ENCODE results near the gene RUNX2. TPM values are rescaled to one million over a fixed set of nuclear protein-coding genes. Genes with fewer than 3 reads are reported as not detected.

RUNX2 gene
- total and polyA plus RNA-seq, 3 experiments from 2014 or later: 16.1 to 25.8 (median 25.3) TPM

DNA sequence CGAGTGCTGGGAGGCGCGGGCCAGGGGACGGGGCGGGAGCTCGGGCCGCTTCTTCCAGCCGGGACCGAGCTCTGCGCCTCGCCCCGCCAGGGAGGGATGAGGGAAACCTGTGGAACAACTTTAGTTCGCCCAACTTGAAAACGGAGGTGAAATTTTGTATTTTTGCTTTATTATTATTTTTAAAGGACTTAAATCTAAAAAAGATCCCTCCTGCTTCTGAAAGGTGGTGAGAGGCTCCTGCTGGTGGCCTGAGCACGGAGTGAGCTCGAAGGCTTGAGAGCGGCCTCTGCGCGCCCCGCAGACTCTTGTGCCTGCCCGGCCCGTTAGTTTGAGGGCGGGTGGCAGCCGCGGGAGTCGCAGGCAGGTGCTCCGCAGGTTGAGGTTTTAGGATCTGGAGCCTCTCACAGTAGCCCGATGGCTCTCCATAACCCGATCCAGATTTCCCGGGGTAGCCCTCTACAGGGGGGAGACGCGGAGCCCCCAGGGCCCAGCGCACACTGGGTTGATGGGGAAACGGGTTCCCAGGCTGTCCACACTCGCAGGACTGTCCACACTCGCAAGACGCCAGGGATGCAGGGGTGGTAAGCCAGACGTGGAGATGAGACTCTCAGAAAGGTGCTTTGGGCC, 95.8 kb downstream of the RUNX2 start:
- ChIA-PET POLR2A (no interaction called here), CTCF (no interaction called here)
- Histone ChIP-seq H3K4me1 (ENCODE audit: insufficient read depth, low read length) (peaks cover 24% of the 10 kb centered on the region), H3K27ac (ENCODE audit: low read depth, low read length) (no peak overlapping the region), H3K4me3 (ENCODE audit: low read length) (peak overlapping the region; percentile 81), H3K36me3 (ENCODE audit: insufficient read depth, low read length) (no peaks in the 10 kb centered on the region), H3K9me3 (ENCODE audit: low read length) (no peaks in the 10 kb centered on the region), H3K27me3 (ENCODE audit: insufficient read depth, low read length, poor library complexity, severe bottlenecking) (peaks cover 7% of the 10 kb centered on the region)
- H3K4me3 Mint-ChIP-seq: peak overlapping the region; percentile 91 to 100 (median 98)
- H3K27me3 Mint-ChIP-seq: peaks cover 17 to 22% of the 10 kb centered on the region in 2 donors
- H3K36me3 Mint-ChIP-seq: peaks cover 0 to 10% (median 0%) of the 10 kb centered on the region in 3 donors
- DNase-seq: no peak
- H3K27ac Mint-ChIP-seq: peak overlapping the region; percentile 27 to 98 (median 80)
- peaks cover 52 to 68% (median 62%) of the 10 kb centered on the region in 3 donors for H3K4me1 Mint-ChIP-seq
- no peaks in the 10 kb centered on the region for H3K9me3 Mint-ChIP-seq

GRCh38 chr6:45424451-45424861, 96.3 kb downstream of the RUNX2 start:
- Mint-ChIP-seq H3K36me3 (peaks cover 0 to 10% (median 0%) of the 10 kb centered on the region in 3 donors), H3K27me3 (peaks cover 13 to 20% of the 10 kb centered on the region in 2 donors), H3K4me1 (peaks cover 54 to 68% (median 63%) of the 10 kb centered on the region in 3 donors), H3K4me3 (peak overlapping the region; percentile 91 to 100 (median 98)), H3K9me3 (no peaks in the 10 kb centered on the region), H3K27ac (peak overlapping the region; percentile 27 to 98 (median 86))
- no peak overlapping the region for H3K27ac ChIP-seq (ENCODE audit: low read depth, low read length)
- peaks cover 19% of the 10 kb centered on the region for H3K4me1 ChIP-seq (ENCODE audit: insufficient read depth, low read length)
- H3K27me3 ChIP-seq (ENCODE audit: insufficient read depth, low read length, poor library complexity, severe bottlenecking): peaks cover 7% of the 10 kb centered on the region
- ChIA-PET POLR2A (no interaction called here), CTCF (no interaction called here)
- no peak for DNase-seq
- H3K9me3 ChIP-seq (ENCODE audit: low read length): no peaks in the 10 kb centered on the region
- H3K36me3 ChIP-seq (ENCODE audit: insufficient read depth, low read length): no peaks in the 10 kb centered on the region
- peak overlapping the region; percentile 26 for H3K4me3 ChIP-seq (ENCODE audit: low read length)

GRCh38 chr6:45426251-45426650, 98.1 kb downstream of the RUNX2 start:
- Histone ChIP-seq H3K4me3 (ENCODE audit: low read length) (no peak overlapping the region), H3K27me3 (ENCODE audit: insufficient read depth, low read length, poor library complexity, severe bottlenecking) (no peaks in the 10 kb centered on the region), H3K27ac (ENCODE audit: low read depth, low read length) (no peak overlapping the region), H3K4me1 (ENCODE audit: insufficient read depth, low read length) (peaks cover 13% of the 10 kb centered on the region), H3K36me3 (ENCODE audit: insufficient read depth, low read length) (no peaks in the 10 kb centered on the region), H3K9me3 (ENCODE audit: low read length) (no peaks in the 10 kb centered on the region)
- Mint-ChIP-seq H3K27me3 (peaks cover 4 to 8% of the 10 kb centered on the region in 2 donors), H3K36me3 (peaks cover 0 to 10% (median 0%) of the 10 kb centered on the region in 3 donors), H3K9me3 (no peaks in the 10 kb centered on the region), H3K27ac (peak overlapping the region in 6 of 8 donors; percentile 18 to 92 (median 76)), H3K4me3 (peak overlapping the region in 6 of 7 donors; percentile 72 to 100 (median 96)), H3K4me1 (peaks cover 51 to 66% (median 59%) of the 10 kb centered on the region in 3 donors)
- ChIA-PET CTCF (no interaction called here), POLR2A (no interaction called here)
- no peak for DNase-seq

GRCh38 chr6:45427726-45428125, 99.6 kb downstream of the RUNX2 start:
- peak overlapping the region in 7 of 8 donors; percentile 40 to 91 (median 66) for H3K27ac Mint-ChIP-seq
- Histone ChIP-seq H3K27me3 (ENCODE audit: insufficient read depth, low read length, poor library complexity, severe bottlenecking) (no peaks in the 10 kb centered on the region), H3K27ac (ENCODE audit: low read depth, low read length) (no peak overlapping the region), H3K4me3 (ENCODE audit: low read length) (no peak overlapping the region), H3K4me1 (ENCODE audit: insufficient read depth, low read length) (peaks cover 18% of the 10 kb centered on the region), H3K9me3 (ENCODE audit: low read length) (no peaks in the 10 kb centered on the region), H3K36me3 (ENCODE audit: insufficient read depth, low read length) (no peaks in the 10 kb centered on the region)
- DNase-seq: no peak
- H3K4me1 Mint-ChIP-seq: peaks cover 57 to 73% (median 65%) of the 10 kb centered on the region in 3 donors
- peak overlapping the region in 3 of 7 donors; percentile 33 to 68 (median 66) for H3K4me3 Mint-ChIP-seq
- no peaks in the 10 kb centered on the region for H3K9me3 Mint-ChIP-seq
- CTCF ChIA-PET: no interaction called here
- H3K27me3 Mint-ChIP-seq: peaks cover 0 to 3% of the 10 kb centered on the region in 2 donors
- peaks cover 1 to 5% (median 4%) of the 10 kb centered on the region in 3 donors for H3K36me3 Mint-ChIP-seq
- POLR2A ChIA-PET: no interaction called here

- CTCF ChIA-PET: no interaction called here
- Histone ChIP-seq H3K4me3 (ENCODE audit: low read length) (no peak overlapping the region), H3K9me3 (ENCODE audit: low read length) (no peaks in the 10 kb centered on the region), H3K27ac (ENCODE audit: low read depth, low read length) (no peak overlapping the region), H3K27me3 (ENCODE audit: insufficient read depth, low read length, poor library complexity, severe bottlenecking) (no peaks in the 10 kb centered on the region), H3K36me3 (ENCODE audit: insufficient read depth, low read length) (no peaks in the 10 kb centered on the region), H3K4me1 (ENCODE audit: insufficient read depth, low read length) (peaks cover 22% of the 10 kb centered on the region)
- H3K4me1 Mint-ChIP-seq: peaks cover 62 to 83% (median 70%) of the 10 kb centered on the region in 3 donors
- H3K27ac Mint-ChIP-seq: peak overlapping the region; percentile 15 to 91 (median 81)
- no peak for DNase-seq
- H3K4me3 Mint-ChIP-seq: peak overlapping the region in 6 of 7 donors; percentile 41 to 75 (median 66)
- H3K36me3 Mint-ChIP-seq: peaks cover 1 to 5% (median 2%) of the 10 kb centered on the region in 3 donors
- no peaks in the 10 kb centered on the region for H3K9me3 Mint-ChIP-seq
- POLR2A ChIA-PET: interaction anchor here (0.6 kb wide), 1 partner anchor 67 kb away, joined by 3 read pairs; no protein-coding TSS in a partner anchor
- no peaks in the 10 kb centered on the region for H3K27me3 Mint-ChIP-seq
These were observed 100.6 kb downstream of the RUNX2 start for GRCh38 chr6:45428727-45429126.

GRCh38 chr6:45430590-45431202, 102.6 kb downstream of the RUNX2 start:
- H3K4me3 ChIP-seq (ENCODE audit: low read length): no peak overlapping the region
- no peaks in the 10 kb centered on the region for H3K36me3 ChIP-seq (ENCODE audit: insufficient read depth, low read length)
- no peaks in the 10 kb centered on the region for H3K27me3 ChIP-seq (ENCODE audit: insufficient read depth, low read length, poor library complexity, severe bottlenecking)
- no peak overlapping the region for H3K27ac ChIP-seq (ENCODE audit: low read depth, low read length)
- peaks cover 31% of the 10 kb centered on the region for H3K4me1 ChIP-seq (ENCODE audit: insufficient read depth, low read length)
- Mint-ChIP-seq H3K4me3 (peak overlapping the region in 6 of 7 donors; percentile 2 to 88 (median 78)), H3K27ac (peak overlapping the region; percentile 7 to 90 (median 78)), H3K4me1 (peaks cover 61 to 77% (median 64%) of the 10 kb centered on the region in 3 donors), H3K27me3 (no peaks in the 10 kb centered on the region), H3K9me3 (no peaks in the 10 kb centered on the region), H3K36me3 (peaks cover 1 to 5% (median 2%) of the 10 kb centered on the region in 3 donors)
- H3K9me3 ChIP-seq (ENCODE audit: low read length): no peaks in the 10 kb centered on the region
- ChIA-PET CTCF (no interaction called here), POLR2A (no interaction called here)
- no peak for DNase-seq

GRCh38 chr6:45431317-45432065, 103.4 kb downstream of the RUNX2 start:
- H3K4me1 ChIP-seq (ENCODE audit: insufficient read depth, low read length): peaks cover 34% of the 10 kb centered on the region
- Mint-ChIP-seq H3K9me3 (no peaks in the 10 kb centered on the region), H3K4me3 (peak overlapping the region; percentile 22 to 88 (median 78)), H3K36me3 (peaks cover 1 to 5% (median 2%) of the 10 kb centered on the region in 3 donors), H3K4me1 (peaks cover 64 to 78% (median 64%) of the 10 kb centered on the region in 3 donors), H3K27me3 (no peaks in the 10 kb centered on the region), H3K27ac (peak overlapping the region; percentile 51 to 90 (median 81))
- POLR2A ChIA-PET: interaction anchor here (0.5 kb wide), 1 partner anchor 496 kb away, joined by 3 read pairs; no protein-coding TSS in a partner anchor
- H3K9me3 ChIP-seq (ENCODE audit: low read length): no peaks in the 10 kb centered on the region
- no peaks in the 10 kb centered on the region for H3K27me3 ChIP-seq (ENCODE audit: insufficient read depth, low read length, poor library complexity, severe bottlenecking)
- no peak for DNase-seq
- H3K36me3 ChIP-seq (ENCODE audit: insufficient read depth, low read length): no peaks in the 10 kb centered on the region
- no peak overlapping the region for H3K4me3 ChIP-seq (ENCODE audit: low read length)
- CTCF ChIA-PET: no interaction called here
- no peak overlapping the region for H3K27ac ChIP-seq (ENCODE audit: low read depth, low read length)

All from CD8-positive, alpha-beta memory T cell (primary cell).